ENCODE results near the gene MVK. TPM values are rescaled to one million over a fixed set of nuclear protein-coding genes. Genes with fewer than 3 reads are reported as not detected.

The MVK gene
- total RNA-seq, 4 donors from 2014 or later: 17.2 to 157 (median 25.4) TPM

DNA sequence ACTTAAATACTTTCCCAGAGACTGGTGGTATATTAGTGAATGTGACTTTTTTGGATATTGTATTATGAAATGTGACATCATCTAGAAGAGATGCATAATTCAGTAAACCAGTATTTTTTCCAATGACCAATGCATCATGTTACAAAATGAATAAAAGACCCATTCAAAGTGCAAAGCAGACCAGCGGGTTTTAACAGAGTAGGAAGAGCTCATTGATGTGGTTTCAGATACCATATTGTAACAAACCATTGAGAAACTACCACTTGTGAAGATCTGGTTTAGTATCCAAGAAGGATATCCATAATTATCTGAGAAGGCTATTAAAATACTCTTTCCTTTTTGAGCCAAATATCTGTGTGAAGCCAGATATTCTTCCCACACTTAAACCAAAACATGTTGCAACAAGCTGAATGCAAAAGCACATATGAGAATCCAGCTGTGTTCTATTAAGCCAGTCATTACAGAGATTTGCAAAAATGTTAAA is 47.7 kb downstream of the MVK start:
- no peak overlapping the region for H3K4me3 ChIP-seq
- in situ Hi-C loops (cut with MboI; ENCODE audit: low pct_ligation_motif_present in 1 of 4, low pct_unique_long_range_greater_than_20kb in 1 of 4, low sequenced_read_pairs in 3 of 4) (no loop called here), intact Hi-C loops (cut with DNase I; ENCODE audit: low total_unique reads) (no loop called here)
- H3K27me3 ChIP-seq: peaks cover 18% of the 10 kb centered on the region
- no peak overlapping the region for H3K27ac ChIP-seq
- no peak for DNase-seq
- TF ChIP-seq POLR2A (IDR thresholded peaks at IDR 0.05) (no peak), EP300 (IDR thresholded peaks at IDR 0.05; ENCODE audit: low read depth) (no peak), POLR2AphosphoS5 (IDR thresholded peaks at IDR 0.05) (no peak)
- TF ChIP-seq, protein P1, sequence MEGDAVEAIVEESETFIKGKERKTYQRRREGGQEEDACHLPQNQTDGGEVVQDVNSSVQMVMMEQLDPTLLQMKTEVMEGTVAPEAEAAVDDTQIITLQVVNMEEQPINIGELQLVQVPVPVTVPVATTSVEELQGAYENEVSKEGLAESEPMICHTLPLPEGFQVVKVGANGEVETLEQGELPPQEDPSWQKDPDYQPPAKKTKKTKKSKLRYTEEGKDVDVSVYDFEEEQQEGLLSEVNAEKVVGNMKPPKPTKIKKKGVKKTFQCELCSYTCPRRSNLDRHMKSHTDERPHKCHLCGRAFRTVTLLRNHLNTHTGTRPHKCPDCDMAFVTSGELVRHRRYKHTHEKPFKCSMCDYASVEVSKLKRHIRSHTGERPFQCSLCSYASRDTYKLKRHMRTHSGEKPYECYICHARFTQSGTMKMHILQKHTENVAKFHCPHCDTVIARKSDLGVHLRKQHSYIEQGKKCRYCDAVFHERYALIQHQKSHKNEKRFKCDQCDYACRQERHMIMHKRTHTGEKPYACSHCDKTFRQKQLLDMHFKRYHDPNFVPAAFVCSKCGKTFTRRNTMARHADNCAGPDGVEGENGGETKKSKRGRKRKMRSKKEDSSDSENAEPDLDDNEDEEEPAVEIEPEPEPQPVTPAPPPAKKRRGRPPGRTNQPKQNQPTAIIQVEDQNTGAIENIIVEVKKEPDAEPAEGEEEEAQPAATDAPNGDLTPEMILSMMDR (IDR thresholded peaks at IDR 0.05): no peak
- H3K4me1 ChIP-seq: peaks cover 0 to 8% (median 0%) of the 10 kb centered on the region in 4 donors
- no peaks in the 10 kb centered on the region for H3K36me3 ChIP-seq
- 50 to 56% methylated on average over 1 of the region's 1 CpG for WGBS, 2 donors (ENCODE audit: low coverage in 1 of 2)
- H3K9me3 ChIP-seq: no peaks in the 10 kb centered on the region

DNA sequence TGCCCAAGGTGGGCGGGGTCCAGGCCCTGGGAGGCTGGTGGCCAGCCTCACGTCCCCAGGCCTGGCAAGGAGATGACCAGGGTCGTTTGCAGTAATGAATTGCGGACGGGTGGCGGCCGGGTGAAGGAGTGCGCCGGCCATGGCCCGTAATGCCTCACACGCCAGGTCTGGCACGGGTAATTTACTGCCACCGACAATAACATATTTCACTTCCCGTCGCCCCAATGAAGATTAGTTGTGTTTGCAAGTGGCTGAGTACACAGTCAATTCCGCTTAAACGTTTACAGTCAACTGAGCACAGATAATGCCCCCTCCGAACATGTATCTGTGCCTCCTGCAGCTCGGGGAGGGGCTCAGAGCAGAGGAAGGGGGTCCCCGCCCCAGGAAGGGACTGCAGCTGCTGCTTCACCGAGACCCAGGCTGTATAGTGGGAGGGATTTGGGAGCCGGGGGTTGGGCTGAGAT is 48.3 kb downstream of the MVK start:
- intact Hi-C loops (cut with DNase I; ENCODE audit: low total_unique reads): no loop called here
- H3K9me3 ChIP-seq: no peaks in the 10 kb centered on the region
- no peak for TF ChIP-seq POLR2AphosphoS5 (IDR thresholded peaks at IDR 0.05)
- no peak for TF ChIP-seq EP300 (IDR thresholded peaks at IDR 0.05; ENCODE audit: low read depth)
- TF ChIP-seq, protein P1 (IDR thresholded peaks at IDR 0.05): no peak
- no peak for TF ChIP-seq POLR2A (IDR thresholded peaks at IDR 0.05)
- H3K27ac ChIP-seq: no peak overlapping the region
- in situ Hi-C loops (cut with MboI; ENCODE audit: low pct_ligation_motif_present in 1 of 4, low pct_unique_long_range_greater_than_20kb in 1 of 4, low sequenced_read_pairs in 3 of 4): no loop called here
- WGBS, 2 donors (ENCODE audit: low coverage in 1 of 2): 13% methylated on average over 21 of the region's 22 CpGs; no CpG with 5 or more reads in 1 of the 2 donors
- peaks cover 22% of the 10 kb centered on the region for H3K27me3 ChIP-seq
- H3K36me3 ChIP-seq: no peaks in the 10 kb centered on the region
- peaks cover 0 to 8% (median 0%) of the 10 kb centered on the region in 4 donors for H3K4me1 ChIP-seq
- no peak overlapping the region for H3K4me3 ChIP-seq
- no peak for DNase-seq

DNA sequence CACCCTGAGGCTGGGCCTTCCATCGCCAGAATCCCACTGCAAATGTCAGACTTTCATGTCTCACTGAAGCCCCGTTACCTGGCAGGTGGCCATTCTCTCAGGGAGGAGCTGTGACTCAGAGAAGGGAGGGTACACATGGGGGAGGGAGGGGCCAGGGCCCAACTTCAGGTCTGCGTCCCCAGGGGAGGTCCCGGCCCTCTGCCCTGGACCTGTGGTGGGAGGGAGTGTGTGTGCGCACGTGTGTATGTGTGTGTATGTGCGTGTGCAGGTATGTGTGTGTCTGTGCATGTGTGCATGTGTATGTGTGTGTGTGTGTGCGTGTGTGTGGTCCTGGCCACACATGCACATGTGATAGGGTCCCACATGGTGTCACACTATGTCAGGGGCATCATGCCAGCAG is 50.9 kb downstream of the MVK start:
- no peaks in the 10 kb centered on the region for H3K36me3 ChIP-seq
- H3K9me3 ChIP-seq: no peaks in the 10 kb centered on the region
- H3K4me3 ChIP-seq: no peak overlapping the region
- 85% methylated on average over 8 of the region's 8 CpGs; no CpG with 5 or more reads in 1 of the 2 donors for WGBS, 2 donors (ENCODE audit: low coverage in 1 of 2)
- H3K27me3 ChIP-seq: peaks cover 26% of the 10 kb centered on the region
- H3K4me1 ChIP-seq: peaks cover 0 to 8% (median 0%) of the 10 kb centered on the region in 4 donors
- in situ Hi-C loops (cut with MboI; ENCODE audit: low pct_ligation_motif_present in 1 of 4, low pct_unique_long_range_greater_than_20kb in 1 of 4, low sequenced_read_pairs in 3 of 4): no loop called here
- no peak for DNase-seq
- no peak overlapping the region for H3K27ac ChIP-seq
- intact Hi-C loops (cut with DNase I; ENCODE audit: low total_unique reads): no loop called here
- TF ChIP-seq, protein P1 (IDR thresholded peaks at IDR 0.05): no peak
- TF ChIP-seq EP300 (IDR thresholded peaks at IDR 0.05; ENCODE audit: low read depth) (no peak), POLR2AphosphoS5 (IDR thresholded peaks at IDR 0.05) (no peak), POLR2A (IDR thresholded peaks at IDR 0.05) (no peak)

DNA sequence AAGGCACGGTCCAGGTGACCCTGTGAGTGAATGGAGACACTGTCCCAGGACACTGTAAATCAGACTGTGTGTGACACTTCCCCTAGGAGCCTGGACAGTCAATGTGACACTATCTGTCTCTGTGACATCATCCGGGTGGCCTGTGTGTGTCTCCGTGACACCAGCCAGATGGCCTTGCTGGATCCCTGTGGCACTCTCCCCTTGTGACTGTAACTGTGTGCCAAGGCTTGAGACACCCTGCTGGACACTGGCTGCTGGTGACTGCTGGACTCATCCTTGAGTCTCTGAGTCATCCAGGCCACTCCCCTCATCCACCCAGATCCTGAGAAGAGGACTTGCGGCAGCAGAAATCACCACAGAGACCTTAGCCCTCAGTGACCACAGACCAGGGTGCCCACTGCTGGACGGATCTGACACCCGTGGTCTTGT is 51.6 kb downstream of the MVK start:
- in situ Hi-C loops (cut with MboI; ENCODE audit: low pct_ligation_motif_present in 1 of 4, low pct_unique_long_range_greater_than_20kb in 1 of 4, low sequenced_read_pairs in 3 of 4) (no loop called here), intact Hi-C loops (cut with DNase I; ENCODE audit: low total_unique reads) (no loop called here)
- Histone ChIP-seq H3K27me3 (peaks cover 31% of the 10 kb centered on the region), H3K4me1 (peaks cover 0 to 8% (median 0%) of the 10 kb centered on the region in 4 donors), H3K4me3 (no peak overlapping the region), H3K36me3 (no peaks in the 10 kb centered on the region), H3K9me3 (no peaks in the 10 kb centered on the region), H3K27ac (no peak overlapping the region)
- WGBS, 2 donors (ENCODE audit: low coverage in 1 of 2): 77% methylated on average over 6 of the region's 6 CpGs; no CpG with 5 or more reads in 1 of the 2 donors
- TF ChIP-seq EP300 (IDR thresholded peaks at IDR 0.05; ENCODE audit: low read depth): no peak
- no peak for TF ChIP-seq POLR2AphosphoS5 (IDR thresholded peaks at IDR 0.05)
- TF ChIP-seq POLR2A (IDR thresholded peaks at IDR 0.05): no peak
- TF ChIP-seq, protein P1 (IDR thresholded peaks at IDR 0.05): no peak
- DNase-seq: no peak
